H9 (cell line): ENCODE data around the gene NRP1. TPM values are rescaled to one million over a fixed set of nuclear protein-coding genes. Genes with fewer than 3 reads are reported as not detected.

ENCODE experiments used
- DNase-seq: peaks from one replicate; pipeline ENCODE4 v3.0.0-alpha.2; 2017
- H2AFZ ChIP-seq: one replicate; pipeline ENCODE4 v1.6.1; 2013; ENCODE audit warnings: mild to moderate bottlenecking, low read length, control low read depth, moderate library complexity
- H2AK5ac ChIP-seq: 2 replicates; pipeline ENCODE4 v1.6.1; 2013; ENCODE audit warnings: low read length, control low read depth, mixed read lengths; ENCODE audit not compliant: insufficient read length
- H2BK120ac ChIP-seq: one replicate; pipeline ENCODE4 v1.6.1; 2013; ENCODE audit warnings: low read depth, mild to moderate bottlenecking, low read length, control low read depth, inconsistent platforms; ENCODE audit not compliant: poor library complexity, severe bottlenecking
- H2BK12ac ChIP-seq: 2 replicates; pipeline ENCODE4 v1.6.1; 2013; ENCODE audit warnings: low read length, control low read depth, mixed read lengths, low read depth; ENCODE audit not compliant: insufficient read length
- H2BK15ac ChIP-seq: 2 replicates; pipeline ENCODE4 v1.6.1; 2013; ENCODE audit warnings: low read depth, low read length, control low read depth
- H2BK20ac ChIP-seq: one replicate; pipeline ENCODE4 v1.6.1; 2013; ENCODE audit warnings: low read depth, mild to moderate bottlenecking, low read length, control low read depth, inconsistent platforms; ENCODE audit not compliant: poor library complexity, severe bottlenecking
- H2BK5ac ChIP-seq: 2 replicates; pipeline ENCODE4 v1.6.1; 2013; ENCODE audit warnings: low read length, control low read depth, mixed read lengths; ENCODE audit not compliant: insufficient read length
- H3K14ac ChIP-seq: 2 replicates; pipeline ENCODE4 v1.6.1; 2013; ENCODE audit warnings: low read length, control low read depth; ENCODE audit not compliant: insufficient read depth
- H3K18ac ChIP-seq: 2 replicates; pipeline ENCODE4 v1.6.1; 2013; ENCODE audit warnings: low read depth, mild to moderate bottlenecking, mixed read lengths, low read length, control low read depth; ENCODE audit not compliant: insufficient read length
- H3K23ac ChIP-seq: 2 replicates; pipeline ENCODE4 v1.6.1; 2013; ENCODE audit warnings: low read length, control low read depth, mixed read lengths, low read depth; ENCODE audit not compliant: insufficient read length
- H3K23me2 ChIP-seq: 2 replicates; pipeline ENCODE4 v1.6.1; 2013; ENCODE audit warnings: low read depth, mild to moderate bottlenecking, mixed read lengths, low read length, control low read depth; ENCODE audit not compliant: insufficient read length, poor library complexity, severe bottlenecking
- H3K27ac ChIP-seq: 2 replicates; pipeline ENCODE4 v1.5.1; 2013; ENCODE audit warnings: low read length, control low read depth, mixed read lengths, low read depth; ENCODE audit not compliant: insufficient read length
- H3K27me3 ChIP-seq: 2 replicates; pipeline ENCODE4 v1.6.1; 2013; ENCODE audit warnings: low read length, control low read depth, inconsistent platforms; ENCODE audit not compliant: insufficient read depth
- H3K4ac ChIP-seq: 2 replicates; pipeline ENCODE4 v1.6.1; 2013; ENCODE audit warnings: low read depth, mild to moderate bottlenecking, control low read depth, inconsistent platforms, low read length, moderate library complexity
- H3K4me1 ChIP-seq: 2 replicates; pipeline ENCODE4 v1.6.1; 2013; ENCODE audit warnings: low read length, control low read depth, inconsistent platforms; ENCODE audit not compliant: insufficient read depth
- H3K4me2 ChIP-seq: 2 replicates; pipeline ENCODE4 v1.6.1; 2013; ENCODE audit warnings: low read length, control low read depth, mixed read lengths; ENCODE audit not compliant: insufficient read length, insufficient read depth
- H3K56ac ChIP-seq: 2 replicates; pipeline ENCODE4 v1.6.1; 2013; ENCODE audit warnings: low read depth, mild to moderate bottlenecking, mixed read lengths, low read length, control low read depth; ENCODE audit not compliant: insufficient read length
- H3K79me1 ChIP-seq: 2 replicates; pipeline ENCODE4 v1.6.1; 2013; ENCODE audit warnings: low read depth, mild to moderate bottlenecking, moderate library complexity, low read length, control low read depth, inconsistent platforms; ENCODE audit not compliant: insufficient read depth, poor library complexity, severe bottlenecking
- H3K79me2 ChIP-seq: 2 replicates; pipeline ENCODE4 v1.6.1; 2013; ENCODE audit warnings: low read length, control low read depth, inconsistent platforms; ENCODE audit not compliant: insufficient read depth
- H3K9ac ChIP-seq: 2 replicates; pipeline ENCODE4 v1.6.1; 2013; ENCODE audit warnings: low read length, control low read depth, mixed read lengths; ENCODE audit not compliant: insufficient read length; ENCODE audit errors: extremely low read depth
- H3K9me3 ChIP-seq: one replicate; pipeline ENCODE4 v1.6.1; 2013; ENCODE audit warnings: low read depth, low read length, inconsistent platforms; ENCODE audit not compliant: control insufficient read depth
- H3T11ph ChIP-seq: one replicate; pipeline ENCODE4 v1.6.1; 2013; ENCODE audit warnings: mild to moderate bottlenecking, low read length, control low read depth, inconsistent platforms
- H4K20me1 ChIP-seq: one replicate; pipeline ENCODE4 v1.6.1; 2013; ENCODE audit not compliant: control insufficient read depth, insufficient read length, insufficient read depth
- H4K5ac ChIP-seq: 2 replicates; pipeline ENCODE4 v1.6.1; 2013; ENCODE audit warnings: low read depth, mild to moderate bottlenecking, mixed read lengths, low read length, control low read depth; ENCODE audit not compliant: insufficient read length
- H4K8ac ChIP-seq: replicated peaks from 2 replicates; pipeline ENCODE4 v1.6.1; 2013; ENCODE audit warnings: low read length, control low read depth, mixed read lengths, low read depth; ENCODE audit not compliant: insufficient read length
- H4K91ac ChIP-seq: 2 replicates; pipeline ENCODE4 v1.6.1; 2013; ENCODE audit warnings: low read depth, mild to moderate bottlenecking, moderate library complexity, mixed read lengths, low read length, control low read depth; ENCODE audit not compliant: insufficient read length
- H3K27ac Mint-ChIP-seq, 3 experiments: 2 replicates in 2 of 3; 3 replicates in 1 of 3; pipeline ENCODE4 v1.8.0; 2020 to 2021; ENCODE audit warnings: mixed read lengths in 3 of 3, mild to moderate bottlenecking in 1 of 3, moderate library complexity in 1 of 3
- H3K27me3 Mint-ChIP-seq: 2 replicates; pipeline ENCODE4 v1.8.0; 2021; ENCODE audit warnings: low read depth, mild to moderate bottlenecking, moderate library complexity, mixed read lengths
- H3K36me3 Mint-ChIP-seq, 3 experiments: 2 replicates in 2 of 3; 3 replicates in 1 of 3; pipeline ENCODE4 v1.8.0; 2020 to 2021; ENCODE audit warnings: low read depth in 3 of 3, mixed read lengths in 3 of 3; ENCODE audit not compliant: insufficient read depth in 1 of 3
- H3K4me1 Mint-ChIP-seq, 2 experiments: 2 replicates each; pipeline ENCODE4 v1.8.0; 2020; ENCODE audit warnings: mixed read lengths in 2 of 2
- H3K4me3 Mint-ChIP-seq, 2 experiments: 2 replicates in 1 of 2; 3 replicates in 1 of 2; pipeline ENCODE4 v1.8.0; 2020 to 2021; ENCODE audit warnings: mild to moderate bottlenecking in 2 of 2, mixed read lengths in 2 of 2, moderate library complexity in 1 of 2
- H3K9me3 Mint-ChIP-seq, 2 experiments: 2 replicates in 1 of 2; 3 replicates in 1 of 2; pipeline ENCODE4 v1.8.0; 2020; ENCODE audit warnings: mild to moderate bottlenecking in 2 of 2, mixed read lengths in 2 of 2, moderate library complexity in 1 of 2
- CTCF ChIP-seq: fragments of 200-600 bp; sonication (generic); conservative IDR thresholded peaks from 3 replicates; pipeline ENCODE4 v1.8.0; 2021; ENCODE audit warnings: antibody characterized with exemption, mild to moderate bottlenecking
- WGBS: extraction: QIAGEN DNeasy Blood & Tissue Kit; methylation state at CpG from one replicate; pipeline ENCODE4 v1.1.7; 2013; ENCODE audit warnings: missing lambda C conversion rate, low lambda C conversion rate, mixed read lengths; ENCODE audit not compliant: insufficient read length; ENCODE audit errors: extremely low coverage; 5-methylcytosine and 5-hydroxymethylcytosine counted together
- total RNA-seq: library from RNA; stranded (reverse); gene quantifications from 2 replicates; pipeline ENCODE4 v1.2.1, GENCODE V29; 2021

NRP1 gene
- total RNA-seq, 1 experiment from 2014 or later, result 4.6 TPM

- no peaks in the 10 kb centered on the region for H3K36me3 Mint-ChIP-seq
- Histone ChIP-seq H3K23ac (no peak overlapping the region), H3K79me2 (no peaks in the 10 kb centered on the region), H2AFZ (no peak overlapping the region), H4K20me1 (no peaks in the 10 kb centered on the region), H3K14ac (no peak overlapping the region; the same call in 1 of the 2 replicates), H4K5ac (no peak overlapping the region), H3K9ac (no peak overlapping the region), H3K79me1 (no peaks in the 10 kb centered on the region), H3K23me2 (no peaks in the 10 kb centered on the region), H3K4me1 (peaks cover 4% of the 10 kb centered on the region; the same call in 1 of the 2 replicates), H4K8ac (no peak overlapping the region), H3T11ph (no peak overlapping the region), H3K18ac (no peak overlapping the region), H2AK5ac (no peak overlapping the region), H3K27ac (no peak overlapping the region), H3K4ac (no peak overlapping the region), H3K56ac (no peak overlapping the region), H3K4me2 (no peak overlapping the region), H3K9me3 (no peaks in the 10 kb centered on the region), H4K91ac (no peak overlapping the region), H2BK20ac (no peak overlapping the region), H2BK15ac (no peak overlapping the region), H2BK5ac (no peak overlapping the region), H3K27me3 (no peaks in the 10 kb centered on the region), H2BK12ac (no peak overlapping the region), H2BK120ac (no peak overlapping the region)
- peak overlapping the region in 1 of 3 experiments; percentile 45; a peak in 1 of 7 replicates for H3K27ac Mint-ChIP-seq
- H3K4me1 Mint-ChIP-seq, result peaks cover 17 to 25% of the 10 kb centered on the region in 2 experiments
- no peak for DNase-seq
- H3K9me3 Mint-ChIP-seq, result no peaks in the 10 kb centered on the region
- H3K27me3 Mint-ChIP-seq, result no peaks in the 10 kb centered on the region
- H3K4me3 Mint-ChIP-seq, result no peak overlapping the region
- no CpG with 5 or more reads among the region's 8 CpGs for WGBS
- no peak for TF ChIP-seq CTCF
Observed at GRCh38 chr10:33179067-33179466, 155.4 kb downstream of the NRP1 start.
